Parathyroid adenoma (tissue), 2 donors: Measurements from ENCODE around the gene FOXK2.
"Not testable (repeated sequence)": the region's sequence is repeated elsewhere in the genome, so short reads cannot be mapped to it uniquely, and the experiment has no call there.

Experiments used
- H2AFZ ChIP-seq: fragments of 300-600 bp; sonication (generic); one replicate; pipeline ENCODE4 v1.7.0; 2017; ENCODE audit warnings: antibody characterized with exemption, mild to moderate bottlenecking
- H3K27ac ChIP-seq: fragments of 300-600 bp; sonication (generic); one replicate; pipeline ENCODE4 v1.7.0; 2017
- H3K27me3 ChIP-seq: fragments of 300-600 bp; sonication (generic); one replicate; pipeline ENCODE4 v1.7.0; 2017; ENCODE audit warnings: low read length; ENCODE audit not compliant: control insufficient read depth, insufficient read depth
- H3K36me3 ChIP-seq: fragments of 300-600 bp; sonication (generic); one replicate; pipeline ENCODE4 v1.7.0; 2017; ENCODE audit warnings: low read length; ENCODE audit not compliant: control insufficient read depth, insufficient read depth
- H3K4me1 ChIP-seq: fragments of 300-600 bp; sonication (generic); one replicate; pipeline ENCODE4 v1.7.0; 2017; ENCODE audit warnings: control low read depth
- H3K4me2 ChIP-seq: fragments of 300-600 bp; sonication (generic); one replicate; pipeline ENCODE4 v1.7.0; 2017; ENCODE audit warnings: low read length
- H3K4me3 ChIP-seq: fragments of 300-600 bp; sonication (generic); one replicate; pipeline ENCODE4 v1.7.0; 2017; ENCODE audit warnings: low read depth, low read length
- H3K79me2 ChIP-seq: fragments of 300-600 bp; sonication (generic); one replicate; pipeline ENCODE4 v1.7.0; 2017; ENCODE audit warnings: control low read depth
- H3K9ac ChIP-seq: fragments of 300-600 bp; sonication (generic); one replicate; pipeline ENCODE4 v1.7.0; 2017; ENCODE audit warnings: mild to moderate bottlenecking
- H3K9me3 ChIP-seq: fragments of 300-600 bp; sonication (generic); one replicate; pipeline ENCODE4 v1.7.0; 2017; ENCODE audit warnings: low read length; ENCODE audit not compliant: control insufficient read depth
- CTCF ChIP-seq: fragments of 300-600 bp; sonication (generic); IDR thresholded peaks from one replicate; pipeline ENCODE4 v1.7.0; 2017; ENCODE audit warnings: antibody characterized with exemption, mild to moderate bottlenecking
- donor health status: primary hyperparathyroidism.

The FOXK2 gene

GRCh38 chr17:82551779-82552457, 32.4 kb downstream of the FOXK2 start:
- Histone ChIP-seq H3K9ac (no peak overlapping the region), H3K36me3 (no peaks in the 10 kb centered on the region), H3K4me3 (no peak overlapping the region), H3K4me1 (peaks cover 21% of the 10 kb centered on the region), H3K79me2 (peaks cover 64% of the 10 kb centered on the region), H3K4me2 (no peak overlapping the region), H3K27me3 (no peaks in the 10 kb centered on the region), H3K27ac (peak overlapping the region; percentile 40), H2AFZ (no peak overlapping the region), H3K9me3 (no peaks in the 10 kb centered on the region)
- TF ChIP-seq CTCF: peak; percentile 73

GRCh38 chr17:82552580-82552979, 33.0 kb downstream of the FOXK2 start:
- H3K9me3 ChIP-seq: no peaks in the 10 kb centered on the region
- H3K4me2 ChIP-seq: no peak overlapping the region
- no peak overlapping the region for H2AFZ ChIP-seq
- TF ChIP-seq CTCF: no peak
- no peaks in the 10 kb centered on the region for H3K27me3 ChIP-seq
- H3K4me1 ChIP-seq: peaks cover 21% of the 10 kb centered on the region
- H3K79me2 ChIP-seq: peaks cover 64% of the 10 kb centered on the region
- no peaks in the 10 kb centered on the region for H3K36me3 ChIP-seq
- H3K27ac ChIP-seq: peak overlapping the region; percentile 40
- H3K4me3 ChIP-seq: no peak overlapping the region
- no peak overlapping the region for H3K9ac ChIP-seq

- H3K27ac ChIP-seq: peak overlapping the region; percentile 40
- H3K79me2 ChIP-seq: peaks cover 64% of the 10 kb centered on the region
- no peaks in the 10 kb centered on the region for H3K9me3 ChIP-seq
- H3K9ac ChIP-seq: no peak overlapping the region
- no peaks in the 10 kb centered on the region for H3K27me3 ChIP-seq
- no peak overlapping the region for H3K4me3 ChIP-seq
- no peaks in the 10 kb centered on the region for H3K36me3 ChIP-seq
- H2AFZ ChIP-seq: no peak overlapping the region
- H3K4me1 ChIP-seq: peaks cover 21% of the 10 kb centered on the region
- TF ChIP-seq CTCF: no peak
- no peak overlapping the region for H3K4me2 ChIP-seq
Measured at GRCh38 chr17:82553210-82553930, 33.8 kb downstream of the FOXK2 start.

- not testable (repeated sequence) for H2AFZ ChIP-seq, H3K4me3 ChIP-seq, H3K27me3 ChIP-seq, H3K4me1 ChIP-seq, H3K9me3 ChIP-seq, H3K9ac ChIP-seq, H3K36me3 ChIP-seq, H3K27ac ChIP-seq, H3K4me2 ChIP-seq
- H3K79me2 ChIP-seq: peaks cover 78% of the 10 kb centered on the region
Measured at GRCh38 chr17:82557510-82557909, 38.0 kb downstream of the FOXK2 start.

GRCh38 chr17:82559566-82560251, 40.2 kb downstream of the FOXK2 start:
- Histone ChIP-seq H3K27ac (no peak overlapping the region), H2AFZ (no peak overlapping the region), H3K9ac (no peak overlapping the region), H3K4me3 (no peak overlapping the region), H3K9me3 (no peaks in the 10 kb centered on the region), H3K36me3 (no peaks in the 10 kb centered on the region), H3K27me3 (no peaks in the 10 kb centered on the region), H3K79me2 (peaks cover 69% of the 10 kb centered on the region), H3K4me2 (no peak overlapping the region), H3K4me1 (peaks cover 3% of the 10 kb centered on the region)
- no peak for TF ChIP-seq CTCF
